ENCODE measurements around the gene SCGB1D4. TPM values are rescaled to one million over a fixed set of nuclear protein-coding genes. Genes with fewer than 3 reads are reported as not detected.
"Not testable (repeated sequence)": the region's sequence is repeated elsewhere in the genome, so short reads cannot be mapped to it uniquely, and the experiment has no call there.

The SCGB1D4 gene
- total RNA-seq, 1 experiment from 2014 or later, result not detected

DNA sequence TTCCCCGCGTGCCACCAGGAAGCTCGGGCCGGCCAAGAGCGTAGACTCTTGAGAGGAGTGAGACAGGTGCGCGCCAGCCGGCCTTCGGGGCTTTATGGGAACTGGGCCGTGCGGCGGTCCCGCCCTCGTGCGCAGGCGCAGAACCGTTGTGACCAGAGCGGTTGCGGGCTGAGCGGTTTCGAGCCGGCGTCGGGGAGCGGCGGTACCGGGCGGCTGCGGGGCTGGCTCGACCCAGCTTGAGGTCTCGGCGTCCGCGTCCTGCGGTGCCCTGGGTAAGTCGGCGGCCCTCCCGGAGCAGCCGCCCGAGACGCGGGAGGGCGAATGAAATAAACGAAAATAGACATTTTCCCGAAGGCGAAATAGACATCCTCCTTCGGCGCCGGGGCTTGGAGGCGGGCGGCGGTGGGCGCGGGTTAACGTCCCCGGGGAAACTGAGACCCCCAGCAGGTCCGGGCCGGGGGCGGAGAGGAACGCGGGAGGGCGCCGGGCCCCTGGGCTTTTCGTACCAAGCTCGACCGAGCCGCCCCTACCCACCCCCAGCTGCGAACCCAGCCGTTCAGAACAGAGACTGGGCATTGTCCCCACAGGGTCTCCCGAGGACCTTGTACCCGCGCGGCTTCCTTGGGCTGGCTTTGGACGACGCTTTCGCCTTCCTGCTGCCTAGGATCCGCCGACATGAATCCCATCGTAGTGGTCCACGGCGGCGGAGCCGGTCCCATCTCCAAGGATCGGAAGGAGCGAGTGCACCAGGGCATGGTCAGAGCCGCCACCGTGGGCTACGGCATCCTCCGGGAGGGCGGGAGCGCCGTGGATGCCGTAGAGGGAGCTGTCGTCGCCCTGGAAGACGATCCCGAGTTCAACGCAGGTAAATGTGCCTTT is 38.7 kb upstream of the SCGB1D4 start, which contains the start of gene ASRGL1:
Gene ASRGL1, plus strand, starts transcription at position 146 of the 879 bp plus-strand sequence. Its CDS starts 530 bp downstream, at position 676.
- TF ChIP-seq, protein P1, sequence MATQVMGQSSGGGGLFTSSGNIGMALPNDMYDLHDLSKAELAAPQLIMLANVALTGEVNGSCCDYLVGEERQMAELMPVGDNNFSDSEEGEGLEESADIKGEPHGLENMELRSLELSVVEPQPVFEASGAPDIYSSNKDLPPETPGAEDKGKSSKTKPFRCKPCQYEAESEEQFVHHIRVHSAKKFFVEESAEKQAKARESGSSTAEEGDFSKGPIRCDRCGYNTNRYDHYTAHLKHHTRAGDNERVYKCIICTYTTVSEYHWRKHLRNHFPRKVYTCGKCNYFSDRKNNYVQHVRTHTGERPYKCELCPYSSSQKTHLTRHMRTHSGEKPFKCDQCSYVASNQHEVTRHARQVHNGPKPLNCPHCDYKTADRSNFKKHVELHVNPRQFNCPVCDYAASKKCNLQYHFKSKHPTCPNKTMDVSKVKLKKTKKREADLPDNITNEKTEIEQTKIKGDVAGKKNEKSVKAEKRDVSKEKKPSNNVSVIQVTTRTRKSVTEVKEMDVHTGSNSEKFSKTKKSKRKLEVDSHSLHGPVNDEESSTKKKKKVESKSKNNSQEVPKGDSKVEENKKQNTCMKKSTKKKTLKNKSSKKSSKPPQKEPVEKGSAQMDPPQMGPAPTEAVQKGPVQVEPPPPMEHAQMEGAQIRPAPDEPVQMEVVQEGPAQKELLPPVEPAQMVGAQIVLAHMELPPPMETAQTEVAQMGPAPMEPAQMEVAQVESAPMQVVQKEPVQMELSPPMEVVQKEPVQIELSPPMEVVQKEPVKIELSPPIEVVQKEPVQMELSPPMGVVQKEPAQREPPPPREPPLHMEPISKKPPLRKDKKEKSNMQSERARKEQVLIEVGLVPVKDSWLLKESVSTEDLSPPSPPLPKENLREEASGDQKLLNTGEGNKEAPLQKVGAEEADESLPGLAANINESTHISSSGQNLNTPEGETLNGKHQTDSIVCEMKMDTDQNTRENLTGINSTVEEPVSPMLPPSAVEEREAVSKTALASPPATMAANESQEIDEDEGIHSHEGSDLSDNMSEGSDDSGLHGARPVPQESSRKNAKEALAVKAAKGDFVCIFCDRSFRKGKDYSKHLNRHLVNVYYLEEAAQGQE (IDR thresholded peaks at IDR 0.05; ENCODE audit: low read depth), result no peak
- TF ChIP-seq, protein P2, sequence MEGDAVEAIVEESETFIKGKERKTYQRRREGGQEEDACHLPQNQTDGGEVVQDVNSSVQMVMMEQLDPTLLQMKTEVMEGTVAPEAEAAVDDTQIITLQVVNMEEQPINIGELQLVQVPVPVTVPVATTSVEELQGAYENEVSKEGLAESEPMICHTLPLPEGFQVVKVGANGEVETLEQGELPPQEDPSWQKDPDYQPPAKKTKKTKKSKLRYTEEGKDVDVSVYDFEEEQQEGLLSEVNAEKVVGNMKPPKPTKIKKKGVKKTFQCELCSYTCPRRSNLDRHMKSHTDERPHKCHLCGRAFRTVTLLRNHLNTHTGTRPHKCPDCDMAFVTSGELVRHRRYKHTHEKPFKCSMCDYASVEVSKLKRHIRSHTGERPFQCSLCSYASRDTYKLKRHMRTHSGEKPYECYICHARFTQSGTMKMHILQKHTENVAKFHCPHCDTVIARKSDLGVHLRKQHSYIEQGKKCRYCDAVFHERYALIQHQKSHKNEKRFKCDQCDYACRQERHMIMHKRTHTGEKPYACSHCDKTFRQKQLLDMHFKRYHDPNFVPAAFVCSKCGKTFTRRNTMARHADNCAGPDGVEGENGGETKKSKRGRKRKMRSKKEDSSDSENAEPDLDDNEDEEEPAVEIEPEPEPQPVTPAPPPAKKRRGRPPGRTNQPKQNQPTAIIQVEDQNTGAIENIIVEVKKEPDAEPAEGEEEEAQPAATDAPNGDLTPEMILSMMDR (IDR thresholded peaks at IDR 0.05 in 2 of 3, conservative IDR thresholded peaks at IDR 0.05 in 1 of 3; ENCODE audit: borderline replicate concordance in 1 of 3, insufficient read depth in 1 of 3, low read depth in 2 of 3, low read length in 2 of 3), result no peak
- TF ChIP-seq, protein P3, sequence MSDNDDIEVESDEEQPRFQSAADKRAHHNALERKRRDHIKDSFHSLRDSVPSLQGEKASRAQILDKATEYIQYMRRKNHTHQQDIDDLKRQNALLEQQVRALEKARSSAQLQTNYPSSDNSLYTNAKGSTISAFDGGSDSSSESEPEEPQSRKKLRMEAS (IDR thresholded peaks at IDR 0.05), result peak; percentile 76; the same call in 1 of the 2 replicates
- no peak for TF ChIP-seq FOSL1 (IDR thresholded peaks at IDR 0.05; ENCODE audit: low read depth)
- peak; percentile 58 for TF ChIP-seq POLR2AphosphoS5 (IDR thresholded peaks at IDR 0.05; ENCODE audit: low read depth, low read length)
- POLR2A ChIA-PET, result no interaction called here
- Histone ChIP-seq H2AFZ (ENCODE audit: low read depth, low read length, poor library complexity, severe bottlenecking) (peak within 1 kb of the TSS; percentile 82), H3K27me3 (ENCODE audit: insufficient read depth, low read length) (no peaks in the 10 kb centered on the region), H3K4me2 (ENCODE audit: low read length) (peak within 1 kb of the TSS; percentile 88), H3K4me1 (ENCODE audit: control insufficient read depth in 1 of 2, insufficient read depth in 2 of 2, low read length in 2 of 2) (peaks cover 0 to 17% of the 10 kb centered on the region in 2 experiments; a peak in 2 of 4 replicates), H3K4me3 (replicated peaks in 1 of 2; ENCODE audit: low read depth in 1 of 2, low read length in 2 of 2) (peak within 1 kb of the TSS; percentile 66 to 78), H3K79me2 (ENCODE audit: insufficient read depth, low read length) (no peaks in the 10 kb centered on the region), H3K9me3 (ENCODE audit: control insufficient read depth in 1 of 2, insufficient read depth in 1 of 2, low read depth in 1 of 2, low read length in 2 of 2) (no peaks in the 10 kb centered on the region), H4K20me1 (ENCODE audit: insufficient read depth) (no peaks in the 10 kb centered on the region), H3K9ac (ENCODE audit: low read length) (peak within 1 kb of the TSS; percentile 64), H3K9me2 (ENCODE audit: insufficient read depth) (no peaks in the 10 kb centered on the region), H3K27ac (ENCODE audit: low read depth, low read length) (0 out of 2 replicates have a peak within 1 kb of the TSS, but pooled peaks have one; percentile 25), H3K36me3 (ENCODE audit: control insufficient read depth in 1 of 2, insufficient read depth in 2 of 2, low read length in 2 of 2) (no peaks in the 10 kb centered on the region)
- BruUV-seq (replicated peaks), result TSS peak; percentile 53
- RAD21 ChIA-PET (ENCODE audit: low non-redundant PET in 1 of 2, low total read pairs in 2 of 2, uncharacterized antibody in 2 of 2, unreplicated experiment in 2 of 2), result interaction anchor here in 1 of 2 experiments (0.6 kb wide), 1 partner anchor 9 kb away, joined by 3 read pairs; no protein-coding TSS in a partner anchor
- CTCF ChIA-PET, result interaction anchor here (0.9 to 1.7 kb wide), 4 partner anchors 15 to 120 kb away, joined by 3 to 4 read pairs (median 3); no protein-coding TSS in a partner anchor
- ATAC-seq, result peak; percentile 95
- peak; percentile 43 for DNase-seq (ENCODE audit: low read depth, low spot score)
- intact Hi-C loops (cut with micrococcal nuclease), result no loop called here

DNA sequence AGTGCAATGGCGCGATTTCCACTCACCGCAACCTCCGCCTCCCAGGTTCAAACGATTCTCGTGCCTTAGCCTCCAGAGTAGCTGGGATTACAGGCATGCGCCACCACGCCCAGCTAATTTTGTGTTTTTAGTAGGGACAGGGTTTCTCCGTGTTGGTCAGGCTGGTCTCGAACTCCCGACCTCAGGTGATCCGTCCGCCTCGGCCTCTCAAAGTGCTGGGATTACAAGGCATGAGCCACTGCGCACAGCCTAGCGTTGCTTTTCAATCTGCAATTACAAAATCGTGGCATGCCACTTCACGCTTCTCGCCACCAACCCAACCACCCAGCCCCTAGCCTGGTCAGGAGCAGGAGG is 38.1 kb upstream of the SCGB1D4 start:
- H4K20me1 ChIP-seq (ENCODE audit: insufficient read depth); intact Hi-C loops (cut with micrococcal nuclease); POLR2A ChIA-PET; H3K9me2 ChIP-seq (ENCODE audit: insufficient read depth); ATAC-seq; H3K27ac ChIP-seq (ENCODE audit: low read depth, low read length); DNase-seq (ENCODE audit: low read depth, low spot score); H3K79me2 ChIP-seq (ENCODE audit: insufficient read depth, low read length); H3K36me3 ChIP-seq (ENCODE audit: control insufficient read depth in 1 of 2, insufficient read depth in 2 of 2, low read length in 2 of 2); BruUV-seq (replicated peaks); H3K27me3 ChIP-seq (ENCODE audit: insufficient read depth, low read length); H3K9me3 ChIP-seq (ENCODE audit: control insufficient read depth in 1 of 2, insufficient read depth in 1 of 2, low read depth in 1 of 2, low read length in 2 of 2): not testable (repeated sequence)
- Histone ChIP-seq H3K4me3 (replicated peaks in 1 of 2; ENCODE audit: low read depth in 1 of 2, low read length in 2 of 2) (peak overlapping the region; percentile 66 to 78), H3K4me1 (ENCODE audit: control insufficient read depth in 1 of 2, insufficient read depth in 2 of 2, low read length in 2 of 2) (peaks cover 0 to 17% of the 10 kb centered on the region in 2 experiments; a peak in 2 of 4 replicates), H2AFZ (ENCODE audit: low read depth, low read length, poor library complexity, severe bottlenecking) (peak overlapping the region; percentile 65), H3K4me2 (ENCODE audit: low read length) (peak overlapping the region; percentile 88), H3K9ac (ENCODE audit: low read length) (peak overlapping the region; percentile 64)
- RAD21 ChIA-PET (ENCODE audit: low non-redundant PET in 1 of 2, low total read pairs in 2 of 2, uncharacterized antibody in 2 of 2, unreplicated experiment in 2 of 2), result interaction anchor here in 1 of 2 experiments (0.6 kb wide), 1 partner anchor 10 kb away, joined by 3 read pairs; no protein-coding TSS in a partner anchor
- CTCF ChIA-PET, result interaction anchor here (1.7 kb wide), 1 partner anchor 14 kb away, joined by 4 read pairs; no protein-coding TSS in a partner anchor

Data from HCT116 (cell line).